K562 (cell line): ENCODE data around the gene DNAJC17. TPM values are rescaled to one million over a fixed set of nuclear protein-coding genes. Genes with fewer than 3 reads are reported as not detected.

Experiments
- ATAC-seq: fragments of 200-7000 bp; cut with Tn5 transposase; 3 replicates; pipeline ENCODE4 v1.9.1; 2020; ENCODE audit warnings: moderate library complexity
- BruUV-seq: library from RNA; stranded (reverse); fragments of 400-500 nt; replicated peaks from 2 replicates; lab custom pipeline; 2021; lab: Mats Ljungman, UMichigan
- CTCF ChIA-PET: fragments of 300-600 bp; formaldehyde crosslinking; extraction: SDS; loops from one replicate; lab custom pipeline; 2021; ENCODE audit warnings: low intra/inter-chr PET ratio; lab: Yijun Ruan, JAX
- POLR2A ChIA-PET: fragments of 300-600, 350-650 bp; sonication (Branson Sonifier 250); formaldehyde crosslinking; extraction: SDS; loops from one replicate; lab custom pipeline; 2021; ENCODE audit warnings: antibody characterized with exemption, inconsistent platforms; lab: Yijun Ruan, JAX
- DNase-seq, 4 experiments: peaks; one replicate each; pipeline versions ENCODE4 v3.0.0 to v3.0.0-alpha.2; 2011 to 2018; ENCODE audit warnings: low spot score in 3 of 4, mixed read lengths in 3 of 4; ENCODE audit errors: extremely low read depth in 1 of 4
- FAIRE-seq: peaks from 2 replicates; lab custom pipeline; 2011; peaks lifted over from hg19 to GRCh38; lab: Jason Lieb, UNC
- H2AFZ ChIP-seq: 2 replicates; pipeline ENCODE4 v1.6.0; 2011; ENCODE audit warnings: low read depth, low read length, control low read depth, inconsistent platforms
- H3K27ac ChIP-seq: fragments of 200-600 bp; 3 replicates; pipeline ENCODE4 v1.8.0; 2011; ENCODE audit warnings: low read depth, mild to moderate bottlenecking, control low read depth, inconsistent platforms, low read length, moderate library complexity, mixed read lengths; ENCODE audit errors: extremely low read depth
- H3K27me3 ChIP-seq, 2 experiments: fragments of 300-600 bp in 1 of 2; 2 replicates in 1 of 2; 3 replicates in 1 of 2; pipeline versions ENCODE4 v1.6.0 to v1.8.0; 2011; ENCODE audit warnings: inconsistent platforms in 2 of 2, low read length in 2 of 2, mild to moderate bottlenecking in 1 of 2, mixed read lengths in 1 of 2, moderate library complexity in 1 of 2; ENCODE audit not compliant: control insufficient read depth in 2 of 2, insufficient read depth in 2 of 2
- H3K36me3 ChIP-seq: fragments of 300-600 bp; 3 replicates; pipeline ENCODE4 v1.8.0; 2011; ENCODE audit warnings: mild to moderate bottlenecking, low read length, inconsistent platforms; ENCODE audit not compliant: control insufficient read depth, insufficient read depth
- H3K4me1 ChIP-seq, 2 experiments: fragments of 200-600 bp in 1 of 2; replicated peaks in 1 of 2; 2 replicates in 1 of 2; 3 replicates in 1 of 2; pipeline versions ENCODE4 v1.5.1 to v1.8.0; 2011; ENCODE audit warnings: inconsistent platforms in 2 of 2, low read length in 2 of 2, mild to moderate bottlenecking in 1 of 2, mixed read lengths in 1 of 2, moderate library complexity in 1 of 2; ENCODE audit not compliant: control insufficient read depth in 2 of 2, insufficient read depth in 2 of 2
- H3K4me2 ChIP-seq: 2 replicates; pipeline ENCODE4 v1.6.1; 2011; ENCODE audit warnings: low read length, control low read depth, inconsistent platforms, mixed read lengths; ENCODE audit not compliant: insufficient read depth
- H3K4me3 ChIP-seq: fragments of 200-600 bp; sonication (generic), shearing (Covaris generic); 2 replicates; pipeline ENCODE4 v1.5.1; 2016; ENCODE audit warnings: control low read depth, inconsistent platforms
- H3K79me2 ChIP-seq: fragments of 200-600 bp; 3 replicates; pipeline ENCODE4 v1.8.0; 2011; ENCODE audit warnings: low read length, inconsistent platforms; ENCODE audit not compliant: control insufficient read depth, insufficient read depth
- H3K9ac ChIP-seq, 2 experiments: 2 replicates each; pipeline versions ENCODE4 v1.6.0 to v1.6.1; 2011; ENCODE audit warnings: low read depth in 2 of 2, low read length in 2 of 2, control low read depth in 1 of 2, inconsistent platforms in 1 of 2, mild to moderate bottlenecking in 1 of 2, mixed read lengths in 1 of 2; ENCODE audit not compliant: insufficient read depth in 1 of 2
- H3K9me1 ChIP-seq: one replicate; pipeline ENCODE4 v1.6.0; 2011; ENCODE audit warnings: inconsistent platforms, mild to moderate bottlenecking, low read length, moderate library complexity; ENCODE audit not compliant: control insufficient read depth, insufficient read depth
- H3K9me3 ChIP-seq: replicated peaks from 2 replicates; pipeline ENCODE4 v1.5.1; 2011; ENCODE audit warnings: low read depth, low read length, inconsistent platforms; ENCODE audit not compliant: control insufficient read depth, insufficient read depth
- H4K20me1 ChIP-seq: replicated peaks from 2 replicates; pipeline ENCODE4 v1.6.1; 2011; ENCODE audit warnings: low read length, inconsistent platforms, mixed read lengths; ENCODE audit not compliant: control insufficient read depth, insufficient read depth
- CUX1 ChIP-seq: fragments of 200-800 bp; sonication (Bioruptor generic); IDR thresholded peaks from 2 replicates; pipeline ENCODE4 v1.6.1; 2016; ENCODE audit warnings: missing genetic modification characterization, missing compliant biosample characterization
- HDAC3 ChIP-seq: fragments of 450-650 bp; IDR thresholded peaks from 2 replicates; pipeline ENCODE4 v1.6.1; 2018; ENCODE audit warnings: borderline replicate concordance, mild to moderate bottlenecking, moderate library complexity; ENCODE audit not compliant: partially characterized antibody
- POLR2A ChIP-seq: fragments of 450-650 bp; conservative IDR thresholded peaks from 2 replicates; pipeline ENCODE4 v1.6.1; 2016
- RBM25 ChIP-seq: fragments of 200-400 bp; formaldehyde crosslinking; IDR thresholded peaks from 2 replicates; pipeline ENCODE4 v1.6.1; 2018; ENCODE audit warnings: low read length, low read depth, moderate library complexity; ENCODE audit not compliant: severe bottlenecking
- TCF3 ChIP-seq: sonication (generic); formaldehyde crosslinking; IDR thresholded peaks from 2 replicates; pipeline ENCODE4 v1.4.0; 2020; ENCODE audit warnings: mild to moderate bottlenecking, missing genetic modification reagents
- TFAM ChIP-seq: fragments of 250-450 bp; sonication (Bioruptor Pico); conservative IDR thresholded peaks from 2 replicates; pipeline ENCODE4 v1.5.0; 2021; ENCODE audit warnings: mild to moderate bottlenecking, moderate library complexity
- ZNF785 ChIP-seq: fragments of 250-450 bp; sonication (Bioruptor Pico); IDR thresholded peaks from 2 replicates; pipeline ENCODE4 v1.4.0; 2020; ENCODE audit warnings: mild to moderate bottlenecking
- WGBS: fragments of 100-300 bp; shearing (Covaris generic); methylation state at CpG from one replicate; pipeline ENCODE4 v1.1.6; 2016; ENCODE audit warnings: low coverage, mixed read lengths; ENCODE audit not compliant: insufficient coverage; ENCODE audit errors: missing lambda C conversion rate; 5-methylcytosine and 5-hydroxymethylcytosine counted together
- in situ Hi-C: fragments of 300-500 bp; cut with MboI; formaldehyde crosslinking; loops from 4 replicates; pipeline ENCODE4 v1.15.0; 2018; ENCODE audit warnings: inconsistent platforms, mixed read lengths
- intact Hi-C: fragments of 100-400 bp; cut with micrococcal nuclease; formaldehyde crosslinking; loops from 2 replicates; pipeline ENCODE4 v1.14.2; 2022
- polyA plus RNA-seq, 8 experiments: library from polyadenylated mRNA; depleted of rRNA in 4 of 8; stranded (reverse) in 5 of 8; unstranded in 3 of 8; fragments of >200 nt; fragmentation: Nextera tagmentation in 2 of 8; fragmentation: Illumina TruSeq in 1 of 8; extraction: Ambion mirVana in 2 of 8; extraction: Trizol in 1 of 8; gene quantifications; 2 replicates each; pipeline versions ENCODE4 v1.2.1 to v1.2.3, GENCODE V29; 2011 to 2014; ENCODE audit warnings: inconsistent platforms in 1 of 8, missing spikeins in 1 of 8
- total RNA-seq, 7 experiments: library from RNA; depleted of rRNA in 6 of 7; stranded (reverse); fragments of >200 nt in 6 of 7; fragmentation: Illumina TruSeq in 2 of 7; extraction: Trizol in 2 of 7; gene quantifications; 2 replicates each; pipeline versions ENCODE4 v1.2.1 to v1.2.3, GENCODE V29; 2011 to 2021; ENCODE audit warnings: low replicate concordance in 1 of 7
- TF ChIP-seq, protein P1 (sequence below): fragments of 450-650 bp; IDR thresholded peaks from 2 replicates; pipeline ENCODE4 v1.6.1; 2016; ENCODE audit warnings: low read depth

The DNAJC17 gene
- total and polyA plus RNA-seq, 9 of the 15 experiments (the other 6 are each of a cell fraction or from before 2014, with no cell fraction given): 2.4 to 79.4 (median 44.2) TPM

DNA sequence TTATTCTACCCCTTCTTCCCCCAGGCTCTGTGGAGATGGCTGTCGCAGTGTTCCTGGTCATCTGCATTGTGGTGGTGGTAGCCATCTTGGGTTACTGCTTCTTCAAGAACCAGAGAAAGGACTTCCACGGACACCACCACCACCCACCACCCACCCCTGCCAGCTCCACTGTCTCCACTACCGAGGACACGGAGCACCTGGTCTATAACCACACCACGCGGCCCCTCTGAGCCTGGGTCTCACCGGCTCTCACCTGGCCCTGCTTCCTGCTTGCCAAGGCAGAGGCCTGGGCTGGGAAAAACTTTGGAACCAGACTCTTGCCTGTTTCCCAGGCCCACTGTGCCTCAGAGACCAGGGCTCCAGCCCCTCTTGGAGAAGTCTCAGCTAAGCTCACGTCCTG is 49.5 kb upstream of the DNAJC17 start:
- WGBS: 20% methylated on average over 7 of the region's 8 CpGs
- Histone ChIP-seq H2AFZ (peak overlapping the region; percentile 95; the same call in 1 of the 2 replicates), H3K79me2 (no peaks in the 10 kb centered on the region), H3K9ac (peak overlapping the region in 1 of 2 experiments; percentile 77; a peak in 2 of 4 replicates), H4K20me1 (no peaks in the 10 kb centered on the region), H3K9me1 (no peaks in the 10 kb centered on the region), H3K4me3 (no peak overlapping the region), H3K4me2 (no peak overlapping the region), H3K36me3 (no peaks in the 10 kb centered on the region), H3K27ac (no peak overlapping the region), H3K27me3 (no peaks in the 10 kb centered on the region; a peak in 1 of 5 replicates), H3K4me1 (peaks cover 13 to 26% of the 10 kb centered on the region in 2 experiments; a peak in 4 of 5 replicates), H3K9me3 (no peaks in the 10 kb centered on the region)
- POLR2A ChIA-PET: interaction anchor here (1.8 kb wide), 1 partner anchor 9 kb away, joined by 12 read pairs; no protein-coding TSS in a partner anchor
- no TSS peak for BruUV-seq
- in situ Hi-C loops (loop anchor here (5.0 kb wide), 1 partner anchor 36 kb away; the partner anchor contains the start of gene VPS18), intact Hi-C loops (loop anchor here (1.0 to 10.0 kb wide), 3 partner anchors 38 to 182 kb away; partner anchors contain the start of gene VPS18)
- no peak for FAIRE-seq
- ATAC-seq: no peak
- CTCF ChIA-PET: interaction anchor here (6.2 kb wide), 1 partner anchor 36 kb away, joined by 75 read pairs; the partner anchor contains the start of gene VPS18
- DNase-seq: no peak
- TF ChIP-seq ZNF785: no peak
- TF ChIP-seq HDAC3: no peak
- TF ChIP-seq POLR2A: no peak
- TF ChIP-seq TCF3 (CRISPR knock-in tag): no peak
- TF ChIP-seq RBM25: no peak
- TF ChIP-seq CUX1 (CRISPR knock-in tag): no peak
- TF ChIP-seq, protein P1, sequence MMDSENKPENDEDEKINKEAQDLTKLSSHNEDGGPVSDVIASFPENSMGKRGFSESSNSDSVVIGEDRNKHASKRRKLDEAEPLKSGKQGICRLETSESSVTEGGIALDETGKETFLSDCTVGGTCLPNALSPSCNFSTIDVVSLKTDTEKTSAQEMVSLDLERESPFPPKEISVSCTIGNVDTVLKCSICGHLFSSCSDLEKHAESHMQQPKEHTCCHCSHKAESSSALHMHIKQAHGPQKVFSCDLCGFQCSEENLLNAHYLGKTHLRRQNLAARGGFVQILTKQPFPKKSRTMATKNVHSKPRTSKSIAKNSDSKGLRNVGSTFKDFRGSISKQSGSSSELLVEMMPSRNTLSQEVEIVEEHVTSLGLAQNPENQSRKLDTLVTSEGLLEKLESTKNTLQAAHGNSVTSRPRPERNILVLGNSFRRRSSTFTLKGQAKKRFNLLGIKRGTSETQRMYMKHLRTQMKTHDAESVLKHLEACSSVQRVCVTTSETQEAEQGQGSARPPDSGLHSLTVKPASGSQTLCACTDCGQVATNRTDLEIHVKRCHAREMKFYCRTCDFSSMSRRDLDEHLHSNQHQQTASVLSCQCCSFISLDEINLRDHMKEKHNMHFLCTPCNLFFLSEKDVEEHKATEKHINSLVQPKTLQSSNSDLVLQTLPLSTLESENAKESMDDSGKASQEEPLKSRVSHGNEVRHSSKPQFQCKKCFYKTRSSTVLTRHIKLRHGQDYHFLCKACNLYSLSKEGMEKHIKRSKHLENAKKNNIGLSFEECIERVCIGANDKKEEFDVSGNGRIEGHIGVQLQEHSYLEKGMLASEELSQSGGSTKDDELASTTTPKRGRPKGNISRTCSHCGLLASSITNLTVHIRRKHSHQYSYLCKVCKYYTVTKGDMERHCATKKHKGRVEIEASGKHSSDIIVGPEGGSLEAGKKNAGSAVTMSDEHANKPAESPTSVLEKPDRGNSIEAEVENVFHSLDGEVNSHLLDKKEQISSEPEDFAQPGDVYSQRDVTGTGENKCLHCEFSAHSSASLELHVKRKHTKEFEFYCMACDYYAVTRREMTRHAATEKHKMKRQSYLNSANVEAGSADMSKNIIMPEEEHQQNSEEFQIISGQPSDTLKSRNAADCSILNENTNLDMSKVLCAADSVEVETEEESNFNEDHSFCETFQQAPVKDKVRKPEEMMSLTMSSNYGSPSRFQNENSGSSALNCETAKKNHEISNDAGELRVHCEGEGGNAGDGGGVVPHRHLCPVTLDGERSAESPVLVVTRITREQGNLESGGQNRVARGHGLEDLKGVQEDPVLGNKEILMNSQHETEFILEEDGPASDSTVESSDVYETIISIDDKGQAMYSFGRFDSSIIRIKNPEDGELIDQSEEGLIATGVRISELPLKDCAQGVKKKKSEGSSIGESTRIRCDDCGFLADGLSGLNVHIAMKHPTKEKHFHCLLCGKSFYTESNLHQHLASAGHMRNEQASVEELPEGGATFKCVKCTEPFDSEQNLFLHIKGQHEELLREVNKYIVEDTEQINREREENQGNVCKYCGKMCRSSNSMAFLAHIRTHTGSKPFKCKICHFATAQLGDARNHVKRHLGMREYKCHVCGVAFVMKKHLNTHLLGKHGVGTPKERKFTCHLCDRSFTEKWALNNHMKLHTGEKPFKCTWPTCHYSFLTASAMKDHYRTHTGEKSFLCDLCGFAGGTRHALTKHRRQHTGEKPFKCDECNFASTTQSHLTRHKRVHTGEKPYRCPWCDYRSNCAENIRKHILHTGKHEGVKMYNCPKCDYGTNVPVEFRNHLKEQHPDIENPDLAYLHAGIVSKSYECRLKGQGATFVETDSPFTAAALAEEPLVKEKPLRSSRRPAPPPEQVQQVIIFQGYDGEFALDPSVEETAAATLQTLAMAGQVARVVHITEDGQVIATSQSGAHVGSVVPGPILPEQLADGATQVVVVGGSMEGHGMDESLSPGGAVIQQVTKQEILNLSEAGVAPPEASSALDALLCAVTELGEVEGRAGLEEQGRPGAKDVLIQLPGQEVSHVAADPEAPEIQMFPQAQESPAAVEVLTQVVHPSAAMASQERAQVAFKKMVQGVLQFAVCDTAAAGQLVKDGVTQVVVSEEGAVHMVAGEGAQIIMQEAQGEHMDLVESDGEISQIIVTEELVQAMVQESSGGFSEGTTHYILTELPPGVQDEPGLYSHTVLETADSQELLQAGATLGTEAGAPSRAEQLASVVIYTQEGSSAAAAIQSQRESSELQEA: no peak
- TF ChIP-seq TFAM (CRISPR knock-in tag): no peak
